Heart right ventricle (tissue), 16 donors: ENCODE results near the gene LEP. TPM values are rescaled to one million over a fixed set of nuclear protein-coding genes. Genes with fewer than 3 reads are reported as not detected.

Experiments
- ATAC-seq, 8 donors: fragments of 200-7000 bp; cut with Tn5 transposase; one replicate each; pipeline ENCODE4 v1.9.1; 2020; ENCODE audit warnings: mild to moderate bottlenecking in 8 of 8, moderate library complexity in 8 of 8, moderate number of reproducible peaks in 1 of 8
- DNase-seq, 2 donors: peaks; one replicate each; pipeline ENCODE4 v3.0.0-alpha.2; 2020
- H3K27ac ChIP-seq, 10 donors: fragments of 200-600 bp; sonication (generic) in 2 of 10; one replicate each; pipeline versions ENCODE4 v1.5.0 to v1.8.0; 2020 to 2022; ENCODE audit warnings: mild to moderate bottlenecking in 3 of 10
- H3K27me3 ChIP-seq, 7 donors: fragments of 200-600 bp; one replicate each; pipeline ENCODE4 v1.8.0; 2021 to 2022; ENCODE audit warnings: mild to moderate bottlenecking in 2 of 7
- H3K36me3 ChIP-seq, 9 donors: fragments of 200-600 bp; sonication (generic) in 1 of 9; one replicate each; pipeline versions ENCODE4 v1.5.0 to v1.8.0; 2020 to 2022; ENCODE audit warnings: mild to moderate bottlenecking in 2 of 9
- H3K4me1 ChIP-seq, 9 donors: fragments of 200-600 bp; sonication (generic) in 1 of 9; one replicate each; pipeline versions ENCODE4 v1.5.0 to v1.8.0; 2020 to 2022; ENCODE audit warnings: mild to moderate bottlenecking in 4 of 9
- H3K4me3 ChIP-seq, 10 donors: fragments of 200-600 bp; sonication (generic) in 2 of 10; one replicate each; pipeline versions ENCODE4 v1.5.0 to v1.8.0; 2020 to 2022; ENCODE audit warnings: mild to moderate bottlenecking in 7 of 10, moderate library complexity in 2 of 10
- H3K9me3 ChIP-seq, 11 donors: fragments of 200-600 bp in 10 of 11; sonication (generic) in 2 of 11; one replicate each; pipeline versions ENCODE4 v1.5.0 to v1.8.0; 2013 to 2022; ENCODE audit warnings: mild to moderate bottlenecking in 2 of 11, control low read depth in 1 of 11, moderate library complexity in 1 of 11
- CTCF ChIP-seq, 9 donors: fragments of 200-600 bp; sonication (generic) in 2 of 9; IDR thresholded peaks; one replicate each; pipeline versions ENCODE4 v1.5.0 to v1.8.0; 2021 to 2022; ENCODE audit warnings: antibody characterized with exemption in 9 of 9, mild to moderate bottlenecking in 5 of 9, moderate library complexity in 1 of 9
- WGBS, 2 donors: extraction: QIAGEN DNeasy Blood & Tissue Kit; methylation state at CpG; one replicate each; pipeline ENCODE4 v1.1.7; 2013; ENCODE audit warnings: inconsistent platforms in 1 of 2; 5-methylcytosine and 5-hydroxymethylcytosine counted together
- intact Hi-C, 10 donors: fragments of 100-400 bp; cut with DNase I; formaldehyde crosslinking; loops; one replicate each; pipeline versions ENCODE4 v1.11.1 to v1.14.2; 2022
- polyA plus RNA-seq, 2 donors: library from polyadenylated mRNA; stranded (reverse); fragments of 200-250 nt; gene quantifications; one replicate each; pipeline ENCODE4 v1.2.3, GENCODE V29; 2013
- total RNA-seq, 10 donors: library from RNA; stranded (reverse); fragmentation: NEBNext Ultra II Directional in 3 of 10; extraction: Animal tissue kit (Norgen Biotek cat#: 25700) in 3 of 10; gene quantifications; one replicate each; pipeline versions ENCODE4 v1.2.1 to v1.2.4, GENCODE V29; 2021 to 2023
- donor health status: Arrhythmogenic right ventricular cardiomyopathy.
- donor health status: ischemic (EF 13 %, LVEDD 7.1; RV severe dilation, severe dysfunction).
- donor health status: healthy with polysubstance abuse.
- donor health status: DM: no; HTN: yes; CAD: no.
- donor health status: DM: no; HTN: no; CAD: no.
- donor health status: ischemic (EF 25% LVEDD 6.9; RV normal size, moderate dysfunction).
- donor health status: ischemic (EF 25% LVEDD 5.7; RV mildly dilated, moderate dysfunction).
- donor health status: healthy.
- donor health status: DM: yes; HTN: yes; CAD: no.
- donor health status: Ischemic cardiomyopathy.
- donor health status: ischemic (EF 35%, LVEDD 5.7; RV mildly dilated, moderate dysfunction).
- donor health status: nonischemic (EF 11% LVEDD 7.7; RV severe dilation, severe dysfunction).
- donor health status: DM: yes; HTN: yes; CAD: no.
- donor health status: PGD.
- donor health status: ischemic (EF 29% LVEDD 5.4; RV normal size, mild dysfunction).
- donor health status: nonischemic (EF 23%, LVEDD 6.1; RV moderate dilation, normal function).

The LEP gene
- total and polyA plus RNA-seq, 12 donors = 0.10 to 5.0 (median 0.52) TPM; not detected in 2

GRCh38 chr7:128254470-128254869 lies 13.4 kb downstream of the LEP start:
- Histone ChIP-seq H3K4me3 (no peak overlapping the region), H3K9me3 (no peaks in the 10 kb centered on the region), H3K27ac (no peak overlapping the region), H3K27me3 (peaks cover 0 to 10% (median 6%) of the 10 kb centered on the region in 7 donors), H3K4me1 (no peaks in the 10 kb centered on the region), H3K36me3 (no peaks in the 10 kb centered on the region)
- no peak for TF ChIP-seq CTCF (IDR thresholded peaks at IDR 0.05)
- WGBS, 2 donors = 80 to 84% methylated on average over 5 of the region's 5 CpGs
- intact Hi-C loops = no loop called here
- DNase-seq (no peak), ATAC-seq (no peak)

- intact Hi-C loops = no loop called here
- ATAC-seq (no peak), DNase-seq (no peak)
- 69 to 80% methylated on average over 2 of the region's 2 CpGs for WGBS, 2 donors
- Histone ChIP-seq H3K9me3 (no peaks in the 10 kb centered on the region), H3K27me3 (peaks cover 0 to 10% (median 4%) of the 10 kb centered on the region in 7 donors), H3K4me3 (no peak overlapping the region), H3K4me1 (no peaks in the 10 kb centered on the region), H3K36me3 (no peaks in the 10 kb centered on the region), H3K27ac (no peak overlapping the region)
- TF ChIP-seq CTCF (IDR thresholded peaks at IDR 0.05) = no peak
Observed at GRCh38 chr7:128255271-128255670, 14.2 kb downstream of the LEP start.

GRCh38 chr7:128257458-128257857 lies 16.4 kb downstream of the LEP start:
- no peak for ATAC-seq
- H3K9me3 ChIP-seq = no peaks in the 10 kb centered on the region
- H3K4me3 ChIP-seq = no peak overlapping the region
- intact Hi-C loops = no loop called here
- TF ChIP-seq CTCF (IDR thresholded peaks at IDR 0.05) = no peak
- H3K36me3 ChIP-seq = no peaks in the 10 kb centered on the region
- no peak overlapping the region for H3K27ac ChIP-seq
- H3K27me3 ChIP-seq = peaks cover 0 to 16% (median 4%) of the 10 kb centered on the region in 7 donors
- 82 to 84% methylated on average over 14 of the region's 14 CpGs for WGBS, 2 donors
- DNase-seq = no peak
- H3K4me1 ChIP-seq = no peaks in the 10 kb centered on the region

GRCh38 chr7:128259131-128260061 lies 18.3 kb downstream of the LEP start:
- TF ChIP-seq CTCF (IDR thresholded peaks at IDR 0.05) = no peak
- no peak for DNase-seq
- H3K36me3 ChIP-seq = no peaks in the 10 kb centered on the region
- intact Hi-C loops = no loop called here
- no peak overlapping the region for H3K27ac ChIP-seq
- no peak overlapping the region for H3K4me3 ChIP-seq
- no peaks in the 10 kb centered on the region for H3K4me1 ChIP-seq
- H3K27me3 ChIP-seq = peaks cover 0 to 13% (median 4%) of the 10 kb centered on the region in 7 donors
- 71 to 74% methylated on average over 11 of the region's 11 CpGs for WGBS, 2 donors
- H3K9me3 ChIP-seq = no peaks in the 10 kb centered on the region
- ATAC-seq = no peak
